Right lobe of liver (tissue), 6 donors: ENCODE data around the gene KHNYN. TPM values are rescaled to one million over a fixed set of nuclear protein-coding genes. Genes with fewer than 3 reads are reported as not detected.

ENCODE experiments used
- ATAC-seq, 4 donors: fragments of 200-7000 bp; cut with Tn5 transposase; one replicate each; pipeline ENCODE4 v1.9.1; 2020; ENCODE audit warnings: mild to moderate bottlenecking in 4 of 4, moderate library complexity in 4 of 4
- DNase-seq, 3 donors: peaks; one replicate each; pipeline ENCODE4 v3.0.0-alpha.2; 2020
- H3K27ac ChIP-seq, 3 donors: fragments of 200-600 bp; one replicate each; pipeline ENCODE4 v1.8.0; 2022
- H3K27me3 ChIP-seq, 2 donors: fragments of 200-600 bp; one replicate each; pipeline ENCODE4 v1.8.0; 2022
- H3K36me3 ChIP-seq, 4 donors: fragments of 200-600 bp; sonication (generic) in 1 of 4; one replicate each; pipeline versions ENCODE4 v1.5.1 to v1.8.0; 2017 to 2022; ENCODE audit warnings: control low read depth in 1 of 4
- H3K4me1 ChIP-seq, 4 donors: fragments of 200-600 bp; sonication (generic) in 1 of 4; one replicate each; pipeline versions ENCODE4 v1.5.1 to v1.8.0; 2017 to 2022; ENCODE audit warnings: control low read depth in 1 of 4
- H3K4me3 ChIP-seq, 3 donors: fragments of 200-600 bp; one replicate each; pipeline ENCODE4 v1.8.0; 2022
- H3K9me3 ChIP-seq, 4 donors: fragments of 200-600 bp; sonication (generic) in 1 of 4; one replicate each; pipeline versions ENCODE4 v1.5.1 to v1.8.0; 2017 to 2022; ENCODE audit warnings: control low read depth in 1 of 4
- CTCF ChIP-seq, 4 donors: fragments of 200-600 bp in 3 of 4; fragments of 450-650 bp in 1 of 4; IDR thresholded peaks; one replicate each; pipeline versions ENCODE4 v1.5.1 to v1.8.0; 2016 to 2022; ENCODE audit warnings: antibody characterized with exemption in 4 of 4, mild to moderate bottlenecking in 2 of 4
- POLR2A ChIP-seq: fragments of 450-650 bp; IDR thresholded peaks from one replicate; pipeline ENCODE4 v1.6.1; 2017; ENCODE audit warnings: antibody characterized with exemption, mild to moderate bottlenecking
- WGBS: methylation state at CpG from one replicate; pipeline ENCODE4 v1.1.6; 2018; ENCODE audit warnings: low coverage, low lambda C conversion rate; ENCODE audit not compliant: insufficient coverage; ENCODE audit errors: missing lambda C conversion rate; 5-methylcytosine and 5-hydroxymethylcytosine counted together
- intact Hi-C, 2 donors: fragments of 100-400 bp; cut with DNase I; formaldehyde crosslinking; loops; one replicate each; pipeline versions ENCODE4 v1.11.2 to v1.14.1; 2022
- total RNA-seq, 6 experiments: library from RNA; depleted of rRNA in 2 of 6; stranded (reverse); fragments of >200 nt in 2 of 6; fragmentation: NEBNext Ultra II Directional in 3 of 6; extraction: Animal tissue kit (Norgen Biotek cat#: 25700) in 3 of 6; gene quantifications; one replicate each; pipeline versions ENCODE4 v1.1.0 to v1.2.4, GENCODE V29; 2016 to 2023
- donor health status: DM: no; HTN: yes; CAD: no.
- donor health status: DM: no; HTN: no; CAD: no.
- donor health status: DM: no; HTN: no; CAD: no.
- donor health status: DM: no; HTN: yes; CAD: no.
- donor health status: DM: no; HTN: yes; CAD: no.

The KHNYN gene
- total RNA-seq, 6 experiments from 2014 or later: 19.6 to 24.9 (median 21.4) TPM

GRCh38 chr14:24428628-24429394 is 943 bp upstream of the KHNYN start:
- Histone ChIP-seq H3K36me3 (peaks cover 0 to 19% (median 8%) of the 10 kb centered on the region in 4 donors), H3K4me3 (peak overlapping the region in 1 of 3 donors; percentile 84), H3K27me3 (no peaks in the 10 kb centered on the region), H3K27ac (peak overlapping the region; percentile 95 to 99 (median 97)), H3K9me3 (no peaks in the 10 kb centered on the region), H3K4me1 (peaks cover 0 to 62% (median 24%) of the 10 kb centered on the region in 4 donors)
- DNase-seq (no peak), ATAC-seq (no peak)
- intact Hi-C loops: no loop called here
- 92% methylated on average over 5 of the region's 18 CpGs for WGBS
- TF ChIP-seq CTCF (IDR thresholded peaks at IDR 0.05) (no peak), POLR2A (no peak)

- intact Hi-C loops: loop anchor here (5.0 kb wide), 2 partner anchors 63 to 98 kb away; partner anchors contain the start of gene NFATC4 (in 2 of the 2)
- DNase-seq (peak; percentile 83 to 84 (median 84)), ATAC-seq (peak; percentile 69 to 77 (median 72))
- TF ChIP-seq POLR2A (no peak), CTCF (IDR thresholded peaks at IDR 0.05) (no peak)
- Histone ChIP-seq H3K4me3 (peak overlapping the region; percentile 61 to 84 (median 82)), H3K36me3 (peaks cover 0 to 25% (median 8%) of the 10 kb centered on the region in 4 donors), H3K27me3 (no peaks in the 10 kb centered on the region), H3K27ac (peak overlapping the region; percentile 95 to 99 (median 97)), H3K4me1 (peaks cover 0 to 51% (median 21%) of the 10 kb centered on the region in 4 donors), H3K9me3 (no peaks in the 10 kb centered on the region)
- WGBS: 0% methylated on average over 1 of the region's 28 CpGs
Measured at GRCh38 chr14:24430143-24430681, 458 bp downstream of the KHNYN start.

GRCh38 chr14:24430682-24431568 is 1.2 kb downstream of the KHNYN start:
- Histone ChIP-seq H3K4me3 (peak overlapping the region; percentile 61 to 84 (median 82)), H3K27me3 (no peaks in the 10 kb centered on the region), H3K9me3 (no peaks in the 10 kb centered on the region), H3K27ac (peak overlapping the region; percentile 95 to 99 (median 97)), H3K36me3 (peaks cover 0 to 27% (median 9%) of the 10 kb centered on the region in 4 donors), H3K4me1 (peaks cover 0 to 44% (median 17%) of the 10 kb centered on the region in 4 donors)
- TF ChIP-seq POLR2A: no peak
- no peak for TF ChIP-seq CTCF (IDR thresholded peaks at IDR 0.05)
- ATAC-seq (peak in 1 of 4 donors; percentile 11), DNase-seq (peak in 1 of 3 donors; percentile 37)
- intact Hi-C loops: loop anchor here (5.0 kb wide), 2 partner anchors 64 to 99 kb away; partner anchors contain the start of gene NFATC4 (in 2 of the 2)
- WGBS: 43% methylated on average over 1 of the region's 19 CpGs
